Progenitor cell of endocrine pancreas (in vitro differentiated cells): ENCODE measurements around the gene SMIM36. TPM values are rescaled to one million over a fixed set of nuclear protein-coding genes. Genes with fewer than 3 reads are reported as not detected.
A peak's percentile ranks its signal among the peaks of the same experiment; 100 is the strongest.
"Not testable (repeated sequence)": the region's sequence is repeated elsewhere in the genome, so short reads cannot be mapped to it uniquely, and the experiment has no call there.

Source experiments
- DNase-seq: peaks from one replicate; pipeline ENCODE4 v3.0.0; 2021; ENCODE audit warnings: low spot score; ENCODE audit not compliant: unreplicated experiment
- H3K27ac Mint-ChIP-seq: 2 replicates; pipeline ENCODE4 v1.8.0; 2021; ENCODE audit warnings: mild to moderate bottlenecking, moderate library complexity, mixed read lengths
- H3K27me3 Mint-ChIP-seq: 2 replicates; pipeline ENCODE4 v1.8.0; 2021; ENCODE audit warnings: mixed read lengths
- H3K36me3 Mint-ChIP-seq: 2 replicates; pipeline ENCODE4 v1.8.0; 2022; ENCODE audit warnings: mixed read lengths; ENCODE audit not compliant: insufficient read depth
- H3K4me1 Mint-ChIP-seq: 2 replicates; pipeline ENCODE4 v1.8.0; 2021; ENCODE audit warnings: low read depth, mixed read lengths
- H3K4me3 Mint-ChIP-seq: 2 replicates; pipeline ENCODE4 v1.8.0; 2021; ENCODE audit warnings: low read depth, mild to moderate bottlenecking, moderate library complexity, mixed read lengths
- H3K9me3 Mint-ChIP-seq: 2 replicates; pipeline ENCODE4 v1.8.0; 2021; ENCODE audit warnings: low read depth, mixed read lengths
- total RNA-seq: library from RNA; stranded (reverse); gene quantifications from 2 replicates; pipeline ENCODE4 v1.2.1, GENCODE V29; 2021
- TF ChIP-seq, protein P1 (sequence below): fragments of 200-600 bp; sonication (generic); IDR thresholded peaks from one replicate; pipeline ENCODE4 v1.5.0; 2021; ENCODE audit warnings: antibody characterized with exemption, mild to moderate bottlenecking; ENCODE audit not compliant: unreplicated experiment

The SMIM36 gene
- total RNA-seq, 1 donor from 2014 or later, result not detected

DNA sequence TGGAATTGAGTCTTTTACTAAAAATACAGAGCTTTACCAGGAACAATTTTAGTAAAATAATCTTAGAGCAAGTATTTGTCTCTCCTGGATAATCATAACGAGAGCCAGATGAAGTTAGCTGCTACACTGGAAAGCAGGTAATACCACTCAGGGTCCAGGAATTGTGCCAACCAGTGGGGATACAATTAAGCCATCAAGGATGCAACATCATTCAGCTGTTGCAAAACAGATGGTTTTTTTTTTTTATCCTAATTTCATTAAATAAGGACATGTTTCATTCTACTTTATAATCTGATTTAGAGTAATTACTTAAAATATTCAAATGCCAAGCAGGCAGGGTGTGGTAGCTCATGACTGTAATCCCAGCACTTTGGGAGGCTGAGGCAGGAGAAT is 99.8 kb downstream of the SMIM36 start:
- H3K27ac Mint-ChIP-seq, result no peak overlapping the region

DNA sequence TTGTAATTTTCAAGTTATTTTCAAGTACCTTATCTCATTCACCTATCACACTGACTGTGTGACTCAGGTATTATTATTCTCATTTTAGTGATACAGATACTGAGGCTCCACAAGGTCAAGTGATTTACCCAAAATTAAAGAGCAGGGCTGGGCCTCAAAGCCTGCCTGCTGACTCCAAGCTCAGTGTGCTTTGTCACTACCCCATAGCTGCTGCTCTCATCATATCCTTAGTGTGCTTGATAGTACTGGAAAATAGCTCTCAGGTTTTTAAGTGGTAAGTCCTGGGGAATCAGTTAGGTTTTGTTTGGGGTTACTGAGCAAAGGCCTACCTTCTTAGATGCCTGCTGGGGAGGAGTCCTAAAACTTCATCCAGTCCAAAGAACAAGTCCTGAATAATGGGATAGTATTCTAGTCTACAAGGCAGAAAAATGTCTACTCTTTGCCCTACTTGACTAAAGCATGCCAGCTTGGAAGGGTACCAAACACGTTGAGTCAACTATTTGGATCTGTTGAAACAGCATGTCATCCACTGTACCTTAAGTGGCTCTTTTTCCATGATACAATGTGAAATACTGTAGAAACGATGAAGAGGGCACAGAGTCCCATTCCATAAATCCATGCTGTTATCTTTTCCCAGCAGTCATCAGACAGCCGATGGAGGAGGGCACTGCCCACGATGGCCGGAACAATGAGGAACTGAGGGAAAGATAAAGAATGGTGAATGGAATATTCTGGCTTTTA is 100.4 kb downstream of the SMIM36 start:
- peaks cover 30% of the 10 kb centered on the region for H3K36me3 Mint-ChIP-seq
- H3K27me3 Mint-ChIP-seq, result no peaks in the 10 kb centered on the region
- H3K4me3 Mint-ChIP-seq, result no peak overlapping the region
- H3K9me3 Mint-ChIP-seq, result no peaks in the 10 kb centered on the region
- peaks cover 18% of the 10 kb centered on the region for H3K4me1 Mint-ChIP-seq
- TF ChIP-seq, protein P1, sequence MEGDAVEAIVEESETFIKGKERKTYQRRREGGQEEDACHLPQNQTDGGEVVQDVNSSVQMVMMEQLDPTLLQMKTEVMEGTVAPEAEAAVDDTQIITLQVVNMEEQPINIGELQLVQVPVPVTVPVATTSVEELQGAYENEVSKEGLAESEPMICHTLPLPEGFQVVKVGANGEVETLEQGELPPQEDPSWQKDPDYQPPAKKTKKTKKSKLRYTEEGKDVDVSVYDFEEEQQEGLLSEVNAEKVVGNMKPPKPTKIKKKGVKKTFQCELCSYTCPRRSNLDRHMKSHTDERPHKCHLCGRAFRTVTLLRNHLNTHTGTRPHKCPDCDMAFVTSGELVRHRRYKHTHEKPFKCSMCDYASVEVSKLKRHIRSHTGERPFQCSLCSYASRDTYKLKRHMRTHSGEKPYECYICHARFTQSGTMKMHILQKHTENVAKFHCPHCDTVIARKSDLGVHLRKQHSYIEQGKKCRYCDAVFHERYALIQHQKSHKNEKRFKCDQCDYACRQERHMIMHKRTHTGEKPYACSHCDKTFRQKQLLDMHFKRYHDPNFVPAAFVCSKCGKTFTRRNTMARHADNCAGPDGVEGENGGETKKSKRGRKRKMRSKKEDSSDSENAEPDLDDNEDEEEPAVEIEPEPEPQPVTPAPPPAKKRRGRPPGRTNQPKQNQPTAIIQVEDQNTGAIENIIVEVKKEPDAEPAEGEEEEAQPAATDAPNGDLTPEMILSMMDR, result no peak
- no peak for DNase-seq
- H3K27ac Mint-ChIP-seq, result no peak overlapping the region

More for the DNA sequence above, 99.8 kb downstream of the SMIM36 start:
- H3K9me3 Mint-ChIP-seq, result no peaks in the 10 kb centered on the region
- TF ChIP-seq, protein P1, result no peak
- no peaks in the 10 kb centered on the region for H3K27me3 Mint-ChIP-seq
- H3K4me3 Mint-ChIP-seq, result no peak overlapping the region
- H3K4me1 Mint-ChIP-seq, result peaks cover 18% of the 10 kb centered on the region
- DNase-seq, result no peak
- H3K36me3 Mint-ChIP-seq, result peaks cover 31% of the 10 kb centered on the region

DNA sequence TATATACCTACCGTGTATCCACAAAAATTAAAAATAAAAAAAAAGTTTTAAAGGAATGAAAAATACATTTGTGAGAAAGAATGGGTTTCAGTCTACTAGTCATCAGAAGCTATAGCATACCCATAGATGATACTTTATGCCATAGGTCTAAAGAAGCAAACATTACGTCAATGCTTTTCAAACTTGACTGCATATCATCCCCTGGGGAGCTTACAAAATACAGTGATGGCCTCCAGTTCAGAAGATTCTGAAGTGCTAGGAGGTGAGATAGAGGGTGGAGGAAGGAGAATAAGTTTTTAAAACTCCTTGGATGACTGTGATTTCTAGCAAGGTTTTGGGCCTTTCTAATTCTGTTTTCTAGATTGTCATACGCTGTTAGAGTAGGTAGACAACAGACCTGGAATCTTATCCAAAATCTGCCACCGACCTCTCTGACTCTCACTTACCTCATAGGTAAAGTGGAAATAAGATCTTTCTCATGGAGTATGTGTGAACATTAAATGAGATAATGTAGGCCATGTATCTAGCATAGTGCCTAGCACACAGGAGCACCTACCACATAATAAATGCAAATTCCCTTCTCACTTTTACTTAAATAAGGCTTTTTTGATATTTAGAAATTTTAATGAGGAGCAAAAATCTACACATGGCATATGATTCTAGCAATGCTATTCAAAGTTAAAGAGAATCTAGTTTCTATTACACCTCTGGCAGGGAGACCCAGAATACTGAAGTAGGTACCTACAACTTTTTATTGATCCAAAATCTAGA is 102.0 kb downstream of the SMIM36 start:
- Mint-ChIP-seq H3K36me3 (peaks cover 37% of the 10 kb centered on the region), H3K4me3 (no peak overlapping the region), H3K27me3 (no peaks in the 10 kb centered on the region), H3K4me1 (peaks cover 13% of the 10 kb centered on the region), H3K9me3 (no peaks in the 10 kb centered on the region), H3K27ac (no peak overlapping the region)
- DNase-seq, result no peak
- TF ChIP-seq, protein P1, result no peak

DNA sequence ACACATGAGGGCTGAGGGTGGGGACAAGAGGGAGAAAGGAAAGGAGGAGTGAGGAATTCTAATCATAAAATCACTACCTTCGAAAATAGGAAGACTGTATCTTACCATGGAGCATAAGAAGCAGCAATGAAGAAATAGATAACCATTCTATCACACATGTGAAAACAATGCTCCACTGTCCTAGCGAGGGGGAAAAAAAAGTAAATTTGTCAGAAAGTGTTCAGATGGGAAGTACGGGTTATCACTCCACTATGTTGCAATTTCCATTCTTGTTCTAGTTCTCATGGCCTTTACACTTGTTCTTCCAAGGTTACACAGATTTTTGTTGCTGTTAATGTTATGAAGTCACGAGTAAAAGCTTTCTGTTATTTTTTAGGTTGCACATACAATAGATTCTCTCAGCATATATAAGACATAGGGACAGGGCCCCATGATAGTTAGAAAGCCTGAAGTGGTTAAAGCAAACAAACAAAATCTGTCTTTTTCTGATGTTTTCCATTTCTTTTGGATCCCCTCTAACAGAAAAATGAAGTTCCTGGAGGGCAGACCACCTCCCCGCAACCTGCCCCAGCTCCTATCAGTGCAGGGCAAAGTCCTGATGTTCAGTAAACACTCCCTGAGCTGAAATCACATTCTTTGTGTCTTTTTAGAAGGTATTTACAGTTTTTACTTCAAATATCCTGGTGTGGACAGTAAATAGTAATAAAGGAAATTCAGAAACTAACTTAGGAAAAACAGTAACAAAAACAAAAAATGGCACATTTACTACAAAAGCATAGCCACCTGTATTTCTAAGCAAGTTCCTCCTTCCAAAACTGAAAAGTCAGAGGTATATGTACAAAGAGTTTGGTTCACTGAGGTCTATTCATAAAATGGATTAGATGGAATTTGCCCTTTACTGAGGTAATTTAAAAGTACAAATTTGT is 103.3 kb downstream of the SMIM36 start:
- no peak for DNase-seq
- Mint-ChIP-seq H3K4me3 (peak overlapping the region; percentile 45), H3K27me3 (no peaks in the 10 kb centered on the region), H3K27ac (peak overlapping the region; percentile 86), H3K4me1 (peaks cover 13% of the 10 kb centered on the region), H3K9me3 (no peaks in the 10 kb centered on the region), H3K36me3 (peaks cover 38% of the 10 kb centered on the region)
- TF ChIP-seq, protein P1, result no peak

DNA sequence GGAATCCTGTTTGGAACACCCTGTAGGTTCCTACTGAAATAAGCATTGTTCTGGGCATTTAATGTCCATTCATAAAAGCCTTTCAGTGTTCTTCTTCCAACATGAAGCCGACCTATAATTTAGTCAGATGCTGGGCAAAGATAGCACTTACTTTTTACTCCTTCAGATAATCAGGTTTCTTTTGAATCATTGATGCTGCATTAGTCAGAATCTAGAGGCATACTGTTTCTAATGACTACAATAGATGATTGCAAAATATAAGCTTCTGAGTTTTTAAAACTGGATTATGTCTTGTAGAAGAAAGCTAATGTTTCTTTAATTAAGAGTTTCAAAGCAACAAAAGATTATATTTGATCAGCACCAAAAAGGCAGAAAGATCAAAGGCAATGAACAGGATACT is 105.7 kb downstream of the SMIM36 start:
- Mint-ChIP-seq H3K4me3 (no peak overlapping the region), H3K27ac (no peak overlapping the region), H3K4me1 (peaks cover 13% of the 10 kb centered on the region), H3K36me3 (peaks cover 39% of the 10 kb centered on the region), H3K27me3 (no peaks in the 10 kb centered on the region), H3K9me3 (no peaks in the 10 kb centered on the region)
- TF ChIP-seq, protein P1, result no peak
- no peak for DNase-seq

DNA sequence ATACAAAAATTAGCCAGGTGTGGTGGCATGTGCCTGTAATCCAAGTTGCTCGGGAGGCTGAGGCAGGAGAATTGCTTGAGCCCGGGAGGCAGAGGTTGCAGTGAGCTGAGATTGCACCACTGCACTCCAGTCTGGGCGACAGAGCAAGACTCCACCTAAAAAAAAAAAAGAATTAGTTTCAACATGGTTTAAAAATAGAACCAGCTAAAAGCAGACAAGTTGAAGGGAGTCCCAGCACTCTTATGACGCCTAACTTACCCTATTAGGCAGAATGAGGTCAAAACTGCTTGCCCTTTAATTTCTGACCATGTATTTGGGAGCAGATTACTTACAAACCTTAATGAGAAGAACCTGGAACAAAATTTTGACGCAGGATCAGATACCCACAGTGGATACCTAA is 107.1 kb downstream of the SMIM36 start:
- DNase-seq, H3K9me3 Mint-ChIP-seq, H3K4me3 Mint-ChIP-seq, H3K27me3 Mint-ChIP-seq, H3K27ac Mint-ChIP-seq: not testable (repeated sequence)
- peaks cover 34% of the 10 kb centered on the region for H3K36me3 Mint-ChIP-seq
- H3K4me1 Mint-ChIP-seq, result peaks cover 13% of the 10 kb centered on the region
